Measurements from ENCODE around the gene CTSW. TPM values are rescaled to one million over a fixed set of nuclear protein-coding genes. Genes with fewer than 3 reads are reported as not detected.
"Not testable (repeated sequence)": the region's sequence is repeated elsewhere in the genome, so short reads cannot be mapped to it uniquely, and the experiment has no call there.

CTSW gene
- total RNA-seq, 1 donor from 2014 or later, result not detected

GRCh38 chr11:65843811-65844210 lies 35.8 kb upstream of the CTSW start:
- Mint-ChIP-seq H3K4me3 (ENCODE audit: low read depth) (no peak overlapping the region), H3K4me1 (ENCODE audit: low read depth) (peaks cover 3% of the 10 kb centered on the region), H3K9me3 (ENCODE audit: low read depth) (no peaks in the 10 kb centered on the region), H3K36me3 (ENCODE audit: insufficient read depth) (no peaks in the 10 kb centered on the region), H3K27ac (peak overlapping the region; percentile 17), H3K27me3 (no peaks in the 10 kb centered on the region)
- TF ChIP-seq, protein P1, sequence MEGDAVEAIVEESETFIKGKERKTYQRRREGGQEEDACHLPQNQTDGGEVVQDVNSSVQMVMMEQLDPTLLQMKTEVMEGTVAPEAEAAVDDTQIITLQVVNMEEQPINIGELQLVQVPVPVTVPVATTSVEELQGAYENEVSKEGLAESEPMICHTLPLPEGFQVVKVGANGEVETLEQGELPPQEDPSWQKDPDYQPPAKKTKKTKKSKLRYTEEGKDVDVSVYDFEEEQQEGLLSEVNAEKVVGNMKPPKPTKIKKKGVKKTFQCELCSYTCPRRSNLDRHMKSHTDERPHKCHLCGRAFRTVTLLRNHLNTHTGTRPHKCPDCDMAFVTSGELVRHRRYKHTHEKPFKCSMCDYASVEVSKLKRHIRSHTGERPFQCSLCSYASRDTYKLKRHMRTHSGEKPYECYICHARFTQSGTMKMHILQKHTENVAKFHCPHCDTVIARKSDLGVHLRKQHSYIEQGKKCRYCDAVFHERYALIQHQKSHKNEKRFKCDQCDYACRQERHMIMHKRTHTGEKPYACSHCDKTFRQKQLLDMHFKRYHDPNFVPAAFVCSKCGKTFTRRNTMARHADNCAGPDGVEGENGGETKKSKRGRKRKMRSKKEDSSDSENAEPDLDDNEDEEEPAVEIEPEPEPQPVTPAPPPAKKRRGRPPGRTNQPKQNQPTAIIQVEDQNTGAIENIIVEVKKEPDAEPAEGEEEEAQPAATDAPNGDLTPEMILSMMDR (IDR thresholded peaks at IDR 0.05; ENCODE audit: unreplicated experiment), result no peak
- no peak for DNase-seq (ENCODE audit: low spot score, unreplicated experiment)

DNA sequence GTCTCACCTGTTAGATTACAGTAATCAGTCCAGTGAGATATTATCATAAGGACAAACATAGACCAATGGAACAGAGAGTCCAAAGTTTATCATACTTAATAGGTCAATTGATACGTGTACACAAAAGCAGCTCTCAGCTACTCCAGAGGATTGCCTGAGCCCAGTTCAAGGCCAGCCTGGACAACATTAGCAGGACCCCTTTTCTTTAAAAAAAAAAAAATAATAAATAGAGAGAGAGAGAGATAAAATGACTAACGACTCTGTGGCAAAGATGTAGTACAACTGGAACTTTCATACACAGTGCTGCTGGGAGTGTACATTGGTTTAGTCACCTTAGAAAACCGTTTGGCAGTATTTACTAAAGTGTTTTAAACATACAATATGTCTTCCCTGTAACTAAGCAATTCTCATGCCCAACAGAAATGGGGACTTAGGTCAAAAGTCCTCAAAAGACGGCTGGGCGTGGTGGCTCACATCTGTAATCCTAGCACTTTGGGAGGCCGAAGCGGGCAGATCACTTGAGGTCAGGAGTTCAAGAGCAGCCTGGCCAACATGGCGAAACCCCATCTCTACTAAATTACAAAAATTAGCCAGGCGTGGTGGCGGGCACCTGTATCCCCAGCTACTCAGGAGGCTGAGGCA lies 35.3 kb upstream of the CTSW start:
- H3K36me3 Mint-ChIP-seq (ENCODE audit: insufficient read depth), result no peaks in the 10 kb centered on the region
- H3K9me3 Mint-ChIP-seq (ENCODE audit: low read depth), result no peaks in the 10 kb centered on the region
- no peak overlapping the region for H3K4me3 Mint-ChIP-seq (ENCODE audit: low read depth)
- TF ChIP-seq, protein P1 (IDR thresholded peaks at IDR 0.05; ENCODE audit: unreplicated experiment), result no peak
- peak overlapping the region; percentile 17 for H3K27ac Mint-ChIP-seq
- H3K4me1 Mint-ChIP-seq (ENCODE audit: low read depth), result peaks cover 4% of the 10 kb centered on the region
- DNase-seq (ENCODE audit: low spot score, unreplicated experiment), result no peak
- no peaks in the 10 kb centered on the region for H3K27me3 Mint-ChIP-seq

- Mint-ChIP-seq H3K27me3 (no peaks in the 10 kb centered on the region), H3K27ac (no peak overlapping the region), H3K36me3 (ENCODE audit: insufficient read depth) (peaks cover 7% of the 10 kb centered on the region), H3K9me3 (ENCODE audit: low read depth) (no peaks in the 10 kb centered on the region), H3K4me1 (ENCODE audit: low read depth) (peaks cover 4% of the 10 kb centered on the region), H3K4me3 (ENCODE audit: low read depth) (no peak overlapping the region)
- TF ChIP-seq, protein P1 (IDR thresholded peaks at IDR 0.05; ENCODE audit: unreplicated experiment), result no peak
- DNase-seq (ENCODE audit: low spot score, unreplicated experiment), result no peak
Measured at GRCh38 chr11:65847746-65848145, 31.9 kb upstream of the CTSW start.

- not testable (repeated sequence) for H3K27me3 Mint-ChIP-seq; DNase-seq (ENCODE audit: low spot score, unreplicated experiment); H3K9me3 Mint-ChIP-seq (ENCODE audit: low read depth); H3K4me3 Mint-ChIP-seq (ENCODE audit: low read depth); H3K4me1 Mint-ChIP-seq (ENCODE audit: low read depth); H3K27ac Mint-ChIP-seq
- peaks cover 13% of the 10 kb centered on the region for H3K36me3 Mint-ChIP-seq (ENCODE audit: insufficient read depth)
Measured at GRCh38 chr11:65848693-65849092, 30.9 kb upstream of the CTSW start.

GRCh38 chr11:65849366-65849765 lies 30.3 kb upstream of the CTSW start:
- Mint-ChIP-seq H3K4me3 (ENCODE audit: low read depth) (no peak overlapping the region), H3K27me3 (no peaks in the 10 kb centered on the region), H3K27ac (no peak overlapping the region), H3K9me3 (ENCODE audit: low read depth) (no peaks in the 10 kb centered on the region), H3K36me3 (ENCODE audit: insufficient read depth) (peaks cover 16% of the 10 kb centered on the region), H3K4me1 (ENCODE audit: low read depth) (peaks cover 4% of the 10 kb centered on the region)
- TF ChIP-seq, protein P1 (IDR thresholded peaks at IDR 0.05; ENCODE audit: unreplicated experiment), result no peak
- no peak for DNase-seq (ENCODE audit: low spot score, unreplicated experiment)

DNA sequence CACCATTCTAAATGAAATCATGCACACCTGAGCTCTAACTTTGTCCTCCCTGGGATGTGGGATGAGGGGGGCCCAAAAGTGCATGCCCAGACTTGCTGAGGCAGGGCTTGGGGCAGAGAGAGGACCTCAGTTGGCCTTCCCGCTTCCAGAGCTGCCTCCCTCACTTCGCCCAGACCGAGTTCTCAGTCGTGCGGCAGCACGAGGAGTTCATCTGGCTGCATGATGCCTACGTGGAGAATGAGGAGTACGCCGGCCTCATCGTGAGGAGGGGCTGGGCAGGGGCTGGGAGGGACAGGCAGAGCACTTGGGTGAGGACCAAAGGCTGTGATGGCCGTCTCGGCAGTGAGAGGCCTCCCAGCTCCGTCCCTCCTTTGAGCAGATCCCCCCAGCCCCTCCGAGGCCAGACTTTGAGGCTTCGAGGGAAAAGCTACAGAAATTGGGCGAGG lies 29.8 kb upstream of the CTSW start:
- TF ChIP-seq, protein P1 (IDR thresholded peaks at IDR 0.05; ENCODE audit: unreplicated experiment), result no peak
- H3K27ac Mint-ChIP-seq, result no peak overlapping the region
- DNase-seq (ENCODE audit: low spot score, unreplicated experiment), result no peak
- H3K27me3 Mint-ChIP-seq, result no peaks in the 10 kb centered on the region
- peaks cover 20% of the 10 kb centered on the region for H3K36me3 Mint-ChIP-seq (ENCODE audit: insufficient read depth)
- peaks cover 1% of the 10 kb centered on the region for H3K4me1 Mint-ChIP-seq (ENCODE audit: low read depth)
- no peak overlapping the region for H3K4me3 Mint-ChIP-seq (ENCODE audit: low read depth)
- no peaks in the 10 kb centered on the region for H3K9me3 Mint-ChIP-seq (ENCODE audit: low read depth)
